T47D (cell line): Measurements from ENCODE around the gene ZNF229.
"Not testable (repeated sequence)": the region's sequence is repeated elsewhere in the genome, so short reads cannot be mapped to it uniquely, and the experiment has no call there.

Source experiments
- DNase-seq, 2 experiments: peaks; one replicate each; pipeline versions ENCODE4 v3.0.0 to v3.0.0-alpha.2; 2011 to 2012; ENCODE audit warnings: low read depth in 1 of 2, low spot score in 1 of 2
- JUND ChIP-seq: IDR thresholded peaks from 2 replicates; pipeline ENCODE4 v1.6.1; 2012; ENCODE audit warnings: low read depth
- in situ Hi-C: cut with HindIII; loops from 2 replicates; pipeline ENCODE4 v1.10.0; 2016; ENCODE audit warnings: low sequenced_read_pairs, low pct_unique_long_range_greater_than_20kb

Gene ZNF229

DNA sequence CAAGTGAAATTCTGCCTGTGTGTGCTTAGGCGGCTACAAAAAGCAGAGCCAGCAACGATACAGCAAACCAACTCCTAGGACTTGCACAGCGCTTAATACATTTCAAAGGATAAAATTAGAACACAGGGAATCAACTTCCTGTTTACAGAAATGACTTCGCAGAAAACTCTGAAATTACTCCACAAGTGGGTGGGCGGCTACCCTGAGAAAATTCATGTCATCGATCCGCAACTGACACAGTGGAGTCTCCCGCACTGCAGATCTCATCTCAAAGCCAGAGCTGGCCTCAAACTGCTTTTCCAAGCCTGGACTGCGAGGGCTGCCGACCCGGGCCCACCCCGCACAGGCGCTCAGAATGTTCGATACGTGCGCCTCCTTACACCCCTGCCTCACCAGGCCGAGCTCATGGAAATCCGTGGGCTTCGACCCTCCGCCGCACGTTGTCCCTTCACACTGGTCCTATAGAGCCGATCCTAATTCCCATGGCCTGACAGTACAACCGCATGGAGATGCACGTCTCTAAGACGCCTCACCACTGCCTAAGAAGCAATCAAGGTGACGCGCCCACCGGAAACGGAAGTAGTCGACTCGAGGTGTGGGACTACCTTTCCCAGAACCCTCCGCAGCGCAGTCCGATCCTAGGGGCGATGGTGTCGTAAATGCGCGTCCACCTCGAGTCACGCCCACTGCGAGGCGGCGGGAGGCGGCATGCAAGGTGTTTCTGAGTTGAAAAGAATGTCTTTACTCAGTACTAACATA is at the start of gene ZNF229:
TSS of gene ZNF229 (minus strand) at position 557 of the 759 bp plus-strand sequence. CDS start 5,625 bp downstream, outside the sequence.
- peak; percentile 58 to 93 for DNase-seq
- in situ Hi-C loops = no loop called here
- no peak for TF ChIP-seq JUND

DNA sequence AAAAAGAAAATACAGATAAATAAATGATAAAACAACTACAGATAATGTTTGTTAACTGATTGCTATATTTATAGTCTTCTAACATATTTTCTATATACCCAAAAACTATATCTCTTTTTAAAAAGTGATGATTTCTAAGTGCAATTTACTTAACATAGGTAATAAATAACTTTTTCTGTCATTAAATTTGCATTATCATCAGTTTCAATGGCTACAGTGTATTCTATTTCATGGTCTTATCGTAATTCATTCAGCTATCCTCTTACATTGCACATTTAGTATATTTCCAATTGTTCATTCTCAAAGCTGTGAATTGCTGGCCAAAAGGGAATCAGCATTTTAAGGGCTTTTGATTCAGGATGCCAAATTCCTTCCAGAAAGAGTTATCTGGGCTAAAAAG is 48.4 kb upstream of the ZNF229 start:
- no peak for TF ChIP-seq JUND
- no peak for DNase-seq
- in situ Hi-C loops = no loop called here

DNA sequence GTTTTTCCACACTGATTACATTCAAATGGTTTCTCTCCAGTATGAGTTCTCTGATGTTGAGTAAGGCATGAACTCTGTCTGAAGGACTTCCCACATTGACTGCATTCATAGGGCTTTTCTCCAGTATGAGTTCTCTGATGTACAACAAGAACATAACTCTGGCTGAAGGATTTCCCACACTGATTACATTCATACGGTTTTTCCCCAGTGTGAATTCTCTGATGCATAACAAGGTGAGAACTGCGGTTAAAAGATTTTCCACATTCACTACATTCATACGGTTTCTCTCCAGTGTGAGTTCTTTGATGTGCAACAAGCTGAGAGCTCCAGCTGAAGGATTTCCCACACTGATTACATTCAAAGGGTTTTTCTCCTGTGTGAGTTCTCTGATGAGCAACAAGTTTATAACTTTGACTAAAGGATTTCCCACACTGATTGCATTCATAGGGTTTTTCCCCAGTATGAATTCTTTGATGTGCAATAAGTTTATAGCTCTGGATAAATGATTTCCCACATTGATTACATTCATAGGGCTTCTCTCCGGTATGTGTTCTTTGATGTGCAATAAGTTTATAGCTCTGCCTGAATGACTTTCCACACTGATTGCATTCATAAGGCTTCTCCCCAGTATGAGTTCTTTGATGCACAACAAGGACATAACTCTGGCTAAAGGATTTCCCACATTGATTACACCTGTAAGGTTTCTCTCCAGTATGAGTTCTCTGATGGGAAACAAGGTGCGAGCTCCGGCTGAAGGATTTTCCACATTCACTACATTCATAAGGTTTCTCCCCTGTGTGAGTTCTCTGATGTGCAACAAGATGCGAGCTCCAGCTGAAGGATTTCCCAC is 28.5 kb upstream of the ZNF229 start:
- in situ Hi-C loops = no loop called here
- TF ChIP-seq JUND = no peak
- peak in 1 of 2 experiments; percentile 42 for DNase-seq

DNA sequence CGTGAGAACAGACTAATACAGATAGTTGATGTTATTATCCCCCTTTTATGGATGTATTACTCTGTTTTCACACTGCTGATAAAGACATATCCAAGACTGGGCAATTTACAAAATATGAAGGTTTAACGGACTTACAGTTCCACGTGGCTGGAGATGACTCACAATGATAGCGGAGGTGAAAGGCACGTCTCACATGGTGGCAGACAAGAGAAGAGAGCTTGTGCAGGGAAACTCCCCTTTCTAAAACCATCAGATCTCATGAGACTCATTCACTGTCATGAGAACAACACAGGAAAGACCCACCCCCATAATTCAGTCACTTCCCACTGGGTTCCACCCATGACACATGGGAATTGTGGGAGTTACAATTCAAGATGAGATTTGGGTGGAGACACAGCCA is 20.5 kb upstream of the ZNF229 start:
- in situ Hi-C loops, DNase-seq: not testable (repeated sequence)

DNA sequence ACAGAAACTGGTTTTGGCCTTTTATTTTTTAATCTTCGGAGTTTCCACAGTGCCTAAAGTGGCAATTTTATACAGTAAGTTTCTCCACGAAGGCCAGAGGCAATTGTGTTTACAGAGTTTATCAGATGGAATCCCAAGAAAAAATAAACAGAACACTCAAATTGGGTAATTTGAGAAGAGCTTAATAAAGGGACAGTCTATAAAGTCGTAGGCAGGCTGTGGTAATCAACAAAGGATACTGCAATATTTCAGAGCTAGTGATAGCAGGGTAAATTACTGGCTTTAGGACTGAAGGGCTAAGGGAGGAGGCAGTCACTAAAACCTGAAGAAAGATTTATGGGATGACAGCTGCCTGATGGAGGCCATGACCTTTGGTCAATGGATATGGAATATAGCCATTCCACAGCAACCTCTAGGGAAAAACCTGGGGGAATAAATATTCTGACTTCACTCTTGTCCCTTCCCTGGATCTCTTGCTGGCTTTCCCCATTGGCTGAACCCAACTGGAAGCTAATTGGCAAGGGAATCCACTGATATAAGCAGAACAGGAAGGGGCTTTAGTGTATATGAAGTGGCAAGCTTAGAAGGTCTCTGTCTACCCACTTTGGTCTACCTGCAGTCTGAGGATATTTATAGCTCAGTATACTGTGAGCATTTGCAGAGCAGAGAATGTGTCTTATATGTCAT is 14.5 kb upstream of the ZNF229 start:
- in situ Hi-C loops, DNase-seq: not testable (repeated sequence)

DNA sequence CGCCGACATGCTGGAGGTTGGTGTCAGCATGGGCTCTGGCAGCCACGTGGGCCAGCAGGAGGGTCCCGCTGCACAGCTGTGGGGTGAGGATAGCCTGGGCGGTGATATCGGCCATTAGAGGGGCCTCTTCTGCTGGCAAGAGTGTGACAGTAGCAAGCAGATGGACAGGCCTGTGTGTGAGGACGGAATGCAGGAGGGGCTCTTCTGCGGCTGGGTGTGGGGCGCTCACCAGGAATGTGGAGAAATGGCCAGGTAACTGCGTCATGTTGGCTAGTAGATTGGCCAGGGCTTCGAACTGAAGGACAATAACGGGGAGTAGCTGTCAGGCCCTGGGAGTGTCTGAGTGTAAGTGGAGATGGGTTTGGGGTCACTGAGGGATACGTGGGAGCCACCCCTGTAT is 7.7 kb upstream of the ZNF229 start:
- in situ Hi-C loops, DNase-seq: not testable (repeated sequence)

DNA sequence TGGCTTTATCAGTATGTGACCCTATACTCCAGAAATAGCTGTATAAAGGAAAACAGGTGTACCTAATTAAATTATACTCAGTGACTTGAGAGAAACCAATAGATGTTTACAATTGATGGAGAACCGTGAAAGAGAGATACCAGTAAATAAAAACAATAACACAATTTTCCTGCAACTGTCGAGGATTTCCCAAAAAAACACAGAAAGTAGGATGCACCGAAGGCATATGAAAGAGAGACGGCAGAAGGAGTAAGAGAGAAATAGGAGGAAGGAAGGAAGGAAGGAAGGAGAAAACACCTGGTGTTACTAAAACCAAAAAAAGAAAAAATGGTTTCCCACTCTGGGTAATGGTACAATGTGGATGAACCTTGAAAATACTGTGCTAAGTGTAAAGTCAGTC is 6.8 kb upstream of the ZNF229 start:
- TF ChIP-seq JUND = no peak
- in situ Hi-C loops = no loop called here
- DNase-seq = no peak

DNA sequence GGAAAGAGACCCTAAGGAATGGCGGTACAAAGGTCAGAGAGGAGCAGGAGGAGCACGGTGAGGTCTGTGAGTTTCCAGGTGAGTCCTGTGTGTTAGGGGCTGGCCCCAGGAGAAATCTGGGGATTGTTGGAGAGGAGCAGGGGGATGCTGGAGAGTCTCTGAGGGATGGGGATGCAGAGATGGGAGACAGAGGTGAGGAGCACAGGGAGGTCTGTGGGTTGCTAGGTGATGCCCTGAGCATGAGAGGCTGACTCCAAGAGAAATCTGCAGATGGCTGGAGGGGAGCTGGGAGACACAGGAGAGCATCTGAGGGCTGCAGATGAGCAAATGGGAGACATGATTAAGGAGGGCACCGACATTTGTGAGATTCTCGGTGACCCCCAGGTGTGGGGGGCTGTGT is 4.1 kb upstream of the ZNF229 start:
- no peak for TF ChIP-seq JUND
- no peak for DNase-seq
- in situ Hi-C loops = no loop called here

DNA sequence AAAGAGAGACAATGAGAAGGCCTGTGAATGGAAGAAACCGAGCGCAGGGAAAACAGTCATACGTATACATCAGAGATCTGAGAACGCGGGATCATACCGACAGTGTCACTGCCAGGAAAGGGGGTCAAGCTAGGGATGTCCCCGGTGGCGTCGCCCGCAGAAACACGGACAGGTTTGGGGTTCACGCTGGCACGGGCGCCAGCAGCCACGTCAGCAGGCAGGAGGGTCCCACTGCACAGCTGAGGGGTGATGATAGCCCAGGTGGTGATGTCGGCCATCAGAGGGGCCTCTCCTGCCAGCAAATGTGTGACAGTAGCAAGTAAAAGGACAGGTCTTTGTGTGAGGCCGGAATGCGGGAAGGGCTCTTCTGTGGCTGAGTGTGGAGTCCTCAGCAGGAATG is 3.4 kb upstream of the ZNF229 start:
- in situ Hi-C loops = no loop called here
- TF ChIP-seq JUND = no peak

DNA sequence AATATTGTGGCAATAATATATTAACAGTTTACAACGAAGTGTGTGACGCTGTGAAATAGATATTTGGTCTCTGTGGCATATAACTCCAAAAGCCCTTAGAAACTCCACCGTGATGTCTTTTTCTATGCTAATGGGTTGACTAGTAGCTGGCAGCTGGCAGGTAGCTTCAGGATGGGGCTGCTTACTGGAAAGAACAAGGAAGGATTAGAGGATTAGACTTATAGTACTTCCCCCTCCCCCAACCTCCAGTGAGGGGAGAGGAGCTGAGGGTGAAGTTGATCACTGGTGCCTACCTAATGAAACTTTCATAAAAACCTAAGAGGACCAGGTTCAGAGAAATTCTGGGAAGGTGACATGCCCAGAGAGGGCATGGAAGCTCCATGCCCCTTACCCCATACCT is 9.8 kb downstream of the ZNF229 start:
- in situ Hi-C loops = no loop called here
- TF ChIP-seq JUND = no peak
- no peak for DNase-seq

More for the DNA sequence above, 3.4 kb upstream of the ZNF229 start:
- no peak for DNase-seq

DNA sequence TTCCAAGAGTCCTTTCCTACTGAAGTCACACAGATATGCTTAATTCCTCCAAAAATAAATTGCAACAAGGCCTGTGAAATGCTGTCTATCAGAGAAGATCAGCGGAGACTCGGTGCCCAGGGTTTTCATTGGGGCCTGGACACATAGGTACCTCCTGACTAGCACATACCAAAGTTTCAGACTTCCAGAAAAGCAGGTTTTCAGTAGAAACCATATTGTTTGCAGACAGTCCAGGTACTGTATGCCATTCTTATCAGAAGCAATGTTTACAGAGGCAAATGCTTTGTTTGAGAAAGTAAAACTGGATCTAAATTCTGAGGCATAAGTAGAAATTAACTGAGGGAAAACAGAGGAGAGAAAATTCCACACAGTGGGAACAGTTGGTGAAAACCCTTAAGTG is 12.8 kb downstream of the ZNF229 start:
- peak in 1 of 2 experiments; percentile 74 for DNase-seq
- no peak for TF ChIP-seq JUND
- in situ Hi-C loops = no loop called here

DNA sequence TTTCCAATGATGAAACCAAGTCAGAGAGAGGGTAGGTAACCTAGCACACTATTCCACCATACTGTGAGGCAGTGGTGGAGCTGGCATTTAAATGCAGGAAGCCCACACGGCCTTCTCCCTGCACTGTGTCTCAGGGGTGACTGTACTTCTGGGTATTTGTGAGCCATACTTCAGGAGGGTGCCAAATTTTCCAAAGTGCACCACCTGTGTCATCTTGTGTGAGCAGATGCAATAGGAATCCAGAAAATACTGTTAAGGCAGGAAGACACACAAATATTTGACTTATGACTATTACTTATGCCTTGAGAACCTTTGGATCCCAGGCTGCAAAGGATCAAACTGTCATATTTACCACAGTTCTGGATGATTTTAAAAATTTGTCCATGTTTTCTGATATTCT is 17.3 kb downstream of the ZNF229 start:
- no peak for TF ChIP-seq JUND
- in situ Hi-C loops = no loop called here
- DNase-seq = no peak

DNA sequence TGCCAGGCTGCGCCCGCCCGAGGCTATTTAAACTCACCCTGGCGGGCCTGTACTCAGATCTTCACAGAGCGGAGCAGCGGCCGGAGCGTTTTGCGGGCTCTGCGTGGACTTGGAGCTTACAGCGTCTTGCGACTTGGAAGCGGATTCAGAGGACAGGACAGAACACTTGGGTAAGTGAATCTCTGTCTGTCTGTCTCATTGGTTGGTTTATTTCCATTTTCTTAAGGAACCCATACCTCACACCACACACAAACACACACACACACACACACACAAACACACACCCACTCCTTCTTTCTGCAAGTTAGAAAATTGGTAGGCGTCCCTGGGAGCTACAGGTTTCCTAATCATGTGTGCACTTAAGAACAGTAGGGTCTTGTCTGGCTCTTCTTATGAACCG is 32.7 kb downstream of the ZNF229 start:
- DNase-seq, in situ Hi-C loops: not testable (repeated sequence)
